Measurements from ENCODE around the gene EPHX1.

DNA sequence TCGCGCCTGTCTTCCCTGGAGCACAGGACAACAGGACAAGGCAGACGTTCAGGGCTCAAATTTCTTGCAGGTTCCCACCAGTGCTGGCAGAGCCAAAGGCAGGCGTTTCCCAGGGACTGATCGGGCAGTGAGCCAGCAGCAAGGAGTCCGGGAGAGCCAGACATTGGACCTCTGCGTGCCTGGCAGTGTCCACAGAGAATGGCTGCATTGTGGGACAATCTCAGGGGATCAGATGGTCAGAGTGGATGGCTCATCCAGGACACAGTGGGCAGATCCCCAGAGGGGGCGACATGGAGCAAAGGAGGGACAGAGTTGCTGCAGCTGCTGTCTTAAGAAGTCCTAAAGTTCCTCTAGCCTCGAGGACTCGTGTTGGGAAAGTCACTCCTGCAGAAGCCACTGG lies 67.7 kb downstream of the EPHX1 start:
- TF ChIP-seq, protein P1, sequence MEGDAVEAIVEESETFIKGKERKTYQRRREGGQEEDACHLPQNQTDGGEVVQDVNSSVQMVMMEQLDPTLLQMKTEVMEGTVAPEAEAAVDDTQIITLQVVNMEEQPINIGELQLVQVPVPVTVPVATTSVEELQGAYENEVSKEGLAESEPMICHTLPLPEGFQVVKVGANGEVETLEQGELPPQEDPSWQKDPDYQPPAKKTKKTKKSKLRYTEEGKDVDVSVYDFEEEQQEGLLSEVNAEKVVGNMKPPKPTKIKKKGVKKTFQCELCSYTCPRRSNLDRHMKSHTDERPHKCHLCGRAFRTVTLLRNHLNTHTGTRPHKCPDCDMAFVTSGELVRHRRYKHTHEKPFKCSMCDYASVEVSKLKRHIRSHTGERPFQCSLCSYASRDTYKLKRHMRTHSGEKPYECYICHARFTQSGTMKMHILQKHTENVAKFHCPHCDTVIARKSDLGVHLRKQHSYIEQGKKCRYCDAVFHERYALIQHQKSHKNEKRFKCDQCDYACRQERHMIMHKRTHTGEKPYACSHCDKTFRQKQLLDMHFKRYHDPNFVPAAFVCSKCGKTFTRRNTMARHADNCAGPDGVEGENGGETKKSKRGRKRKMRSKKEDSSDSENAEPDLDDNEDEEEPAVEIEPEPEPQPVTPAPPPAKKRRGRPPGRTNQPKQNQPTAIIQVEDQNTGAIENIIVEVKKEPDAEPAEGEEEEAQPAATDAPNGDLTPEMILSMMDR (IDR thresholded peaks at IDR 0.05; ENCODE audit: low read depth, low read length) = peak; percentile 65
- TF ChIP-seq, protein P2, sequence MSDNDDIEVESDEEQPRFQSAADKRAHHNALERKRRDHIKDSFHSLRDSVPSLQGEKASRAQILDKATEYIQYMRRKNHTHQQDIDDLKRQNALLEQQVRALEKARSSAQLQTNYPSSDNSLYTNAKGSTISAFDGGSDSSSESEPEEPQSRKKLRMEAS (IDR thresholded peaks at IDR 0.05; ENCODE audit: low read depth, low read length) = no peak

All from NB4 (cell line).